HG02973 (cell line): Measurements from ENCODE around the gene AGMO.

Experiments used
- ATAC-seq: cut with Tn5 transposase; IDR thresholded peaks from one replicate; pipeline ENCODE4 v1.9.1; 2021; ENCODE audit warnings: moderate library complexity; ENCODE audit not compliant: unreplicated experiment

Gene AGMO

GRCh38 chr7:15561835-15562234 is at the start of gene AGMO:
Gene AGMO, minus strand, starts transcription at chr7:15562015.
- no peak for ATAC-seq

- no peak for ATAC-seq
Measured at GRCh38 chr7:15610503-15610902, 48.7 kb upstream of the AGMO start.

- no peak for ATAC-seq
Measured at GRCh38 chr7:15609287-15609686, 47.5 kb upstream of the AGMO start.

- no peak for ATAC-seq
Measured at GRCh38 chr7:15607529-15608210, 45.9 kb upstream of the AGMO start.

GRCh38 chr7:15606561-15606960 is 44.7 kb upstream of the AGMO start:
- no peak for ATAC-seq

GRCh38 chr7:15604166-15604565 is 42.4 kb upstream of the AGMO start:
- ATAC-seq: no peak

- ATAC-seq: no peak
Measured at GRCh38 chr7:15603124-15603523, 41.3 kb upstream of the AGMO start.

- ATAC-seq: no peak
Measured at GRCh38 chr7:15602236-15602635, 40.4 kb upstream of the AGMO start.

GRCh38 chr7:15601175-15601574 is 39.4 kb upstream of the AGMO start:
- ATAC-seq: no peak

- no peak for ATAC-seq
Measured at GRCh38 chr7:15600298-15600697, 38.5 kb upstream of the AGMO start.

- no peak for ATAC-seq
Measured at GRCh38 chr7:15594461-15594860, 32.6 kb upstream of the AGMO start.

GRCh38 chr7:15593382-15593781 is 31.6 kb upstream of the AGMO start:
- no peak for ATAC-seq

GRCh38 chr7:15586266-15586665 is 24.5 kb upstream of the AGMO start:
- ATAC-seq: no peak

- ATAC-seq: no peak
Measured at GRCh38 chr7:15584575-15584974, 22.8 kb upstream of the AGMO start.

GRCh38 chr7:15582773-15583172 is 21.0 kb upstream of the AGMO start:
- no peak for ATAC-seq

GRCh38 chr7:15581352-15581951 is 19.6 kb upstream of the AGMO start:
- no peak for ATAC-seq

- no peak for ATAC-seq
Measured at GRCh38 chr7:15580604-15581351, 19.0 kb upstream of the AGMO start.

GRCh38 chr7:15577600-15577999 is 15.8 kb upstream of the AGMO start:
- ATAC-seq: no peak

- no peak for ATAC-seq
Measured at GRCh38 chr7:15571301-15571878, 9.6 kb upstream of the AGMO start.

- ATAC-seq: no peak
Measured at GRCh38 chr7:15567652-15568051, 5.8 kb upstream of the AGMO start.

- ATAC-seq: no peak
Measured at GRCh38 chr7:15567036-15567435, 5.2 kb upstream of the AGMO start.

GRCh38 chr7:15566476-15566875 is 4.7 kb upstream of the AGMO start:
- ATAC-seq: no peak
